Stimulated activated CD4-positive, alpha-beta T cell treated with anti-CD3 and anti-CD28 coated beads, TNF-alpha, amount 100 ng/mL, for 24 hours (primary cell): ENCODE data around the gene SPTSSB.
A peak's percentile ranks its signal among the peaks of the same experiment; 100 is the strongest.

Experiments used
- DNase-seq, 3 experiments: peaks; one replicate each; pipeline ENCODE4 v3.0.0-alpha.2; 2020; ENCODE audit warnings: low read depth in 3 of 3

The SPTSSB gene

GRCh38 chr3:161339517-161340500 is 31.5 kb downstream of the SPTSSB start:
- no peak for DNase-seq

- DNase-seq: no peak
These were observed 34.0 kb downstream of the SPTSSB start for GRCh38 chr3:161337311-161337710.

- DNase-seq: no peak
These were observed 34.7 kb downstream of the SPTSSB start for GRCh38 chr3:161336661-161337060.

- no peak for DNase-seq
These were observed 37.6 kb downstream of the SPTSSB start for GRCh38 chr3:161333696-161334095.

- no peak for DNase-seq
These were observed 38.5 kb downstream of the SPTSSB start for GRCh38 chr3:161332792-161333191.

GRCh38 chr3:161325059-161325458 is 46.3 kb downstream of the SPTSSB start:
- DNase-seq: no peak

- no peak for DNase-seq
These were observed 47.2 kb downstream of the SPTSSB start for GRCh38 chr3:161323926-161324621.

- DNase-seq: no peak
These were observed 48.3 kb downstream of the SPTSSB start for GRCh38 chr3:161322781-161323568.

GRCh38 chr3:161320837-161321236 is 50.5 kb downstream of the SPTSSB start:
- DNase-seq: no peak

GRCh38 chr3:161319867-161320266 is 51.5 kb downstream of the SPTSSB start:
- no peak for DNase-seq

- no peak for DNase-seq
These were observed 54.2 kb downstream of the SPTSSB start for GRCh38 chr3:161317077-161317476.

GRCh38 chr3:161316006-161316689 is 55.2 kb downstream of the SPTSSB start:
- DNase-seq: no peak

GRCh38 chr3:161314836-161315395 is 56.4 kb downstream of the SPTSSB start:
- no peak for DNase-seq

GRCh38 chr3:161310649-161311423 is 60.5 kb downstream of the SPTSSB start:
- DNase-seq: peak in 2 of 3 experiments; percentile 11 to 42

GRCh38 chr3:161305095-161305991 is 66.0 kb downstream of the SPTSSB start:
- DNase-seq: no peak

GRCh38 chr3:161296814-161297213 is 74.5 kb downstream of the SPTSSB start:
- DNase-seq: no peak

GRCh38 chr3:161295325-161295724 is 76.0 kb downstream of the SPTSSB start:
- no peak for DNase-seq
